Measurements from ENCODE around the gene LDLRAD3.
"Not testable (repeated sequence)": the region's sequence is repeated elsewhere in the genome, so short reads cannot be mapped to it uniquely, and the experiment has no call there.

Gene LDLRAD3

DNA sequence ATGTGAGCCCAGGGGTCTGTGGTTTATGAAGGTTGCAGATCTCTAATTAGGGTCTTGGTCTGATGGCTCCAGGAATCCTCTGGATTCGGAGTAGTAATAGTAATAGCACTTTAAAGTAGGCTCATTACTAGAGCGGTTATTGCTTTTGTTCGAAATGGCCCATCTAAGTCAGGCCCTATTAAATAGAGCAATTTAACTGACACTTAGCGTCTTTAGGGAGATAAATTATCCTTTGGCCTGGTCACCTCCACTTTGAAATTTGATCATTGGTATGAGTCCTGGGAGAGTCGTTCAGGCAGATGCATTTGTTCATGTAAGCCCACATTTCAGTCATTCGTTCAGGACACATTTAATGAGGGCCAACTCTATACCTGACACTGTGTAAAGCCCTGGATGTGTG is 54.8 kb downstream of the LDLRAD3 start:
- DNase-seq, result no peak

DNA sequence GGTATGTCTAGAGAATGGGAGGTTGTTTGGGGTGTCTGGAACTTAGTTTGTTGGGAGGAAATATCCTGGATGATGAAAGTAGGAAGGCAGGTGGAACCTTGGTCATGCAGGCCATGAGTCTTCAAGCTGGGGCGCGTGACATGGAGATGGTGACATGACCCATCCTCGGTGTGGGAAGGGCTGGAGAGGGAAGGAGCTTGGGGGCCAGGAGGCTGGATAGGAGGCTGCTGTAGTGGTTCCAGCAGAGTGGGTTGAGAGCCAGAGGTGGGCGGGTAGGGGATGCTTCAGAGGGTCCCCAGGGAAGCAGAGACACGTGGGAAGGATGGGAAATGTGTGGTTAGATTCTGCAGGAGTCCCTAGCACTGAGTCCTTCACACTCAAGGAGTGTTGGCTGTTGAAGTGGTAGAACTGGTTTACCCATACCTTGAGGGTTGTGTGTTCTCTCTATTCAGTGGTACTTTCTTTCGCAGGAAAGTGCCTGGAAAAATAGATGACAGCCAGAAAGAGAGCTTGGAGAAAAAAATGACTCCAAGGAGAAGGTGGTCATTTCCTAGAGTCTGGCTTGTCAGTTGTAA is 56.8 kb downstream of the LDLRAD3 start:
- no peak for DNase-seq

DNA sequence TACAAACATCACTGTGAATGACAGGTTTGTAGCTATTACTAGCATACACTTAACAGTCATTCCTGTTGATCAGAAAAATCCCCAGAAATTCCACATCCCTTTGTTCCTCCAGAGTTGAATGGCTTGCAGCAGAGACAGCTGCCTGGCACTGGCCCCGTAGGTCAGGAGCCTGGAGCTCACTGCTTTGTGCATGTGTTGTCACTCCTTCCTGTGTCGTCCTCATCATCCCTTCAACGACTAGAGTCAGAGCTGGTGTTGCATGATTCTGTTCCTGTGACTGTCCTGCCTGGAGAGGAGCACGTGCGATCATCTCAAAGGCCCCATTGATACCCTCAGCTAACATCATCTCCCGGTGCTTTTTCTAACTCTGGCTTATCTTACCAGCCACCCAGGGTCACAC is 58.3 kb downstream of the LDLRAD3 start:
- DNase-seq, result no peak

DNA sequence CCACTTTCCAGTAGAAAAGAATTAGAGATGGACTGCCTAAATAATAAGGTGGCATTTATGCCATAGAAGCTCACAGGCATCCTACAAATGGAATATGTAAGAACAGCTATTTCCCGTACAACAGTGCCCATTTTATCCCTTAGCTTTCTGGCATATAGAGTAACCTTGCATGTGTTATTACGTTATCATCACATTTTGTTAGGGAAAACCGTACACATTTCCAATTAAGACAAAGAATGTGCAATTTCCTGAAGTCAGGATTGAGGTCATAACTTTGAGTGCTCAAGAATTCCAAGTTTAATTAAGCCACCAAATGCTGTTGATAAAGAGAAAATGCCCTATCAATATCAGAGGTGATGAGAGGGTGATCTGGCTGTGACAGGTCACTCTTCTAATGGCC is 58.9 kb downstream of the LDLRAD3 start:
- DNase-seq, result no peak

DNA sequence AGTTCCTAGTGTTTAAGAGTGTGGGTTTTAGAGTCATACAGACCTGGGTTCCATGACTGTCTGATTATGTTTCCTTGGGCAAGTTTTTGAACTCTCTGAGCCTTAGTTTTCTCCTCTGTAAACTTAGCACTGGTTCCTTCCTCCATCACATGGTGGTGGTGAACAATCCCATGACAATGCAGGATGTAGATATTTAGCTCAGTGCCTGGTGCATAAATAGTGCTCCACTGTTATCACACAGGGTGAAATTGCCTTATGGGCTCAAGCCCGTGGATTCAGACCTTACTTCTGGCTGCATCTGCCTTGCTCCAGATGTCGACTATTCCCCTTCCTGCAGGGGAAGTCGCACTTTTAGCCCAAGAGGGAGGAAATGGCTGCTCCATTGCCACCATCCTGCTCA is 62.7 kb downstream of the LDLRAD3 start:
- no peak for DNase-seq

DNA sequence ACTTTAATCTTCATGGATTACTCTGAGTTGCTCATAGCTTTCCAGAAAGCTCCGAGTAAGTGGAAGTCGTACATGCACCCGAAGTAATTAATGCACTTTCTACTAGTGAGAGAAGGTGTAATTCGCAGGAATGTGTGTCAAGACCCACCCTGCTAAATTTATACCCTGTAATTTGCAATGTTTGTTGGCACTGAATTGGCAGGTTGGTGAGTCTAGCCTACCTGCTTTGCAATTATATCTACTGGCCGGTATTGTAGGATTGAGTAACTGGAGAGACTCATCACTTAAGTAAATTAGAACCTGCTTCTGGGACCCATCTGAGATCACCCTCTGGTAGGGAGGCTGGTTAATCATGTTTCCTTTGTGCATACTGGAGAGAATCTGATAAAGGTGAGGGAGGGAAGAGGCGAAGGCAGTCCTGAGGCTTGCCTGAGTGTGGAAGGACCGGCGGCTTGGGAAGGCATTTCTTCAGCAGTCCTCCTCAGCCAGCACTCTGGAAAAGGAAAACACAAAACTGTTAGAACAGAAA is 63.3 kb downstream of the LDLRAD3 start:
- no peak for DNase-seq

DNA sequence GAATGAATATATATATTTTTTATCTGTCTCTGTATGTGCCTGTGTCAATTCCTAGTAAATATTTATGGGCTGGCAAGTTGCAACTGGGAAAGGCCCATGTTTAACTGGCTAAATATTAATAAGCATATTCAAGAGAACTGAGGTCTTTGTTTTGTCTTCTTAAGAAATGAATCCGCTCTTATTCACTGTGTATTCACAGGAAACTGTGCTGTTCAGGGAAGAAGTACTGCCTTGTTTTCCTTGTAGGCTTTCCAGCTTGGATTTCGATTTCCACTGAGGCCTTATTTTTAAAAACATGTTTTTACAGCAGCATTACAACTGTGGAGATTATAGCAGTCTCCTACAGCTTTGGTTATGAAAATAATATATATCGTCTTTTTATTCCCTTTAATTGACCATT is 64.7 kb downstream of the LDLRAD3 start:
- DNase-seq, result no peak

DNA sequence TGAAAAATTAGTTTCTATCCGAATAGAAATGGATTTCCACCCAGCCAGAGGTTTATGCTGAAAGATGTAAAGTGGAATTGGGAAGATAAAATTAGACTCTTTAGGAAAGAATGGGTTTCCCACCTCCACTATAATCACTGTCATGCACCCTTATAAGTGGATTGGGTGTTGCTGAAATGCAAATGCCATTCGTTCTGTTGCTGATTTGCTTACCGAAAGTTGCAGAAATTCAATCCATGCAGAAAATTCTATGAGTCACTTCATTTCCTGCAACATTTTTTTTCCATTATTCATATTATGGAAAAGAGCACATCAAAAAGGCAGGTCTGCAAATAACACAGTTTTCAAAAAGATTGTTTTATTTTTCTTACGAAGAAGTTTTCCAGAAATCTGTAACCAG is 65.6 kb downstream of the LDLRAD3 start:
- no peak for DNase-seq

DNA sequence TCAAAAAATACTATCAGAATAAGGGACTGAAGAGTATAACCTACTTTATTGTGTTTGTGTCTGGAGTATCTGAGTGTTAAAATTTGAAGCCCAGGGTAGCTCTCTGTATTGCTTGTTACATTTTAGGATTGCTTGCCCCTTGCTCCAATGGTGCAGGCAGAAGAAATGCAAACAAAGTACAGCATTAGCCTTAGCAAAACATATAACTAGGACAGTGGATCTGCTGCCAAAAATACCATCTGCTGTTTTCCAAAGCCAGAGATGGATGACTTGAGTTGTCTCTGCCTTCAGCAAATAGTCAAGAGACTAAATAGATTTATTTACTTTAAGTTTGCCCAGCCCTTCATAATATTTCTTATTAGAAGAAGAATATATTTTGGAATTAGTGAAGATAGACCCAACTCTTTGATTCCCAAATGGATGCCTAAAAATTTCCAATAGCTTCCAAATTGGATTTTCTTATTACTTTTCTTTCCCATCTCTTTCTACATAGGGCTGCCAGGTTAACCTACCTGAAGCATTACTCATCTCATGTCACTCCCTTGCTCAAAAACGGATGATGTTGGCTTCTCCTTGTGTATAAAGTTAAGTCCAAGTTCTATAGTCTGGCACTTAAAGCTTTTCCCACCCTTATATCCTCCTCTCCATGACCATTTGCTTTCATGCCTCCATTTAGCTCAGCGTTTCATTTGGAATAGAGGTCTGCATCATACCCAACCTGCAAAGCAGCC is 66.3 kb downstream of the LDLRAD3 start:
- no peak for DNase-seq

DNA sequence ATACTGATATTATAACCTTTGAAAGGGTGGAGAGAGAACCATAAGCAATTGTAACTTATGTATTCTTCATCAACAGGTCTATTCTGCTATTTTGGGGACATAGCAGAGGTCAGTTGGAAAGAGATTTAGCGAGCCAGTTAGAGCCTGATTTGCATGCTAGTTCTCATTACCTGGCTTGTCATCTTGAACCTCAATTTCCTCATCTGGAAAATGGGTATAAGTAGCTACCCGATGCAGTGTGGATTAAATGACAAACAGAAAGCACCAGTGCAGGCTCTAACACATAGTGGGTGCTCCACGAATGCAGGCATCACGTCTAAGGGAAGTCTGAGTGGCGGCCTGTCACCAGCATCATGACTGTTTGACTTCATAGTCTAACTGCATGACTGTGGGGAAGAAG is 67.7 kb downstream of the LDLRAD3 start:
- no peak for DNase-seq

DNA sequence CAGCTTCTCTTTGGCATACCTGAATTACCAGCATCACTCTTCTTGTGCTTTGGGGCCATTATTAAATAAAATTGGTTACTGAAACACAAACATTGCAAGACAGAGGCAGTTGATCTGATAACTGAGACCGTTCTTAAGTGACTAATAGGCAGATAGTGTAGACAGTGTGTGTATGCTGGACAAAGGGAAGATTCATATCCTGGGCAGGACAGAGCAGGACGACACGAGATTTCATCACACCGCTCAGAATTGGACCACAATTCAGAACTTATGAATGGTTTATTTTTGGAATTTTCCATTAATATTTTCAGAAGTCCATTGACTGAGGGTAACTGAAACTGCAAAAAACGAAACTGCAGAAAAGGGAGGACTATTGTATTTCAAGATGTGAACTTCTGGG is 68.6 kb downstream of the LDLRAD3 start:
- no peak for DNase-seq

DNA sequence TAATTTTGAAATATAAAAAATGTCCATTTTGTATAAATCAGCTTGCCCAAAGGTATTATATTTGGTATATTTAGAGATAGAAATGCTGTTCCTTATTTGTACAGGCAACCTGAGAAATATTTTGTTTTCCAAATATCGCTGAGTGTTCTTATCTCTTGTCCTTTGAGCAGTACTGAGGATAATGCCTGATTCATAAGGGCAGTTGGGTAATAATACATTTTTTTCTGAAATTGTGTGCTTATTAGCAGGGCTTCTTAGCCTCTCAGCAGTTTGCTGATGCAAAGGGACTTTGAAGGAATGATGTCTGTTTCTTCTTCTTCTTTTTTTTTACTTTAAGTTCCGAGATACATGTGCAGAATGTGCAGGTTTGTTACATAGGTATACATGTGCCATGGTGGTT is 69.1 kb downstream of the LDLRAD3 start:
- DNase-seq, result no peak

DNA sequence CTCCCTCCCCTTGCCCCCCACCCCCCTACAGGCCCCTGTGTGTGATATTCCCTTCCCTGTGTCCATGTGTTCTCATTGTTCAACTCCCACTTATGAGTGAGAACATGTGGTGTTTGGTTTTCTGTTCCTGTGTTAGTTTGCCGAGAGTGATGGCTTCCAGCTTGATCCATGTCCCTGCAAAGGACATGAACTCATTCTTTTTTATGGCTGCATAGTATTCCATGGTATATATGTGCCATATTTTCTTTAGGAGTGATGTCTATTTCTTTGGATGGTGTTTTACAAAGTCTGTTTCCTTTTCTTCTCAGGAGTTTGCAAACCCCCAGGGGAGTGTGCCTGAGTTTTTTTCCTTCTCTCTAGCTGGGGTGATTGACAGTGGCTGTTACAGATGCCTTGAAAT is 69.6 kb downstream of the LDLRAD3 start:
- DNase-seq, result not testable (repeated sequence)

DNA sequence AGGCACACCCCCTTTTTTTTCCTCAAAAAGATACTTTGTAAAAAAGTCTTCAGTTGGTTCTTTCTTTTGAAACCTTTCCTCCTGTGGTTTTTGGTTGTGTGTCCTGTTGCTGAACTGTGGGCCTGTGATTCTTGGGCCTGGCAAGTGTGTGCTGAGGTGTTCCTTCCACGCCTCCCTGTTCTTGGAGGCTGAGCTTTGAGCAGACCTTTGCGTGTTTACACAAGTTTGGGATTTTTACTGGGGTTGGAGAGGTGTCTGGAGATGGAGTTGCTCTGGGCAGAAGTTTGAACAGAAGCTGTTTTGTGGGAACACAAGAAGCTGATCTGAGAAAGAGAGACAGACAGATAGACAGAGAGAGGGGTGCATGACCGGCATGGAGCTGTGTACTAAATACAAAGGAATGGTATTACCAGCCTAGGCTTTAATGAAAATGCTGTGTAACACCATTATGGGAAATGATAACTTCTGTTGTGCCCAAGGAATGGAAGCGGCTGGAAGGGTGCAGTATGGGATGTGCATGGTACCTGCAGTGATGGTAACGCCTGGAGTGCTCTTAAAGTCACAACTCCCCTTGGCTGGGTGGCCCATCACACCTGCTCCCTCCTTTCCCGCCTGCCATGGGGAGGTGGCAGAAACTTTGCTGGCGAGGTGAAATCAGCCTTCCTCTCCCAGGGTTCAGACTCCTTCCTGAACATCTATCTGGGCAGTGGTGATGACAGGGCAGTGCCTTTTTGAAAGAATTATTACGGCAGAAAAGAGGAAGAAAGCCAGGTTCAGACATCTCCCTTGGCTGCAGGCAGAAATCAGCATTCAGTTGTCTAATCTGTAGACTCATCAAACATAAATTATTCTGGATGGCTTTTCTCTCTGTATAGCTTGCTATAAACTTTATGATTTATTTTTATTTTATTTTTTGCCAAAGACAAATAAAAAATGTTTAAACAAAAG is 70.4 kb downstream of the LDLRAD3 start:
- DNase-seq, result no peak

DNA sequence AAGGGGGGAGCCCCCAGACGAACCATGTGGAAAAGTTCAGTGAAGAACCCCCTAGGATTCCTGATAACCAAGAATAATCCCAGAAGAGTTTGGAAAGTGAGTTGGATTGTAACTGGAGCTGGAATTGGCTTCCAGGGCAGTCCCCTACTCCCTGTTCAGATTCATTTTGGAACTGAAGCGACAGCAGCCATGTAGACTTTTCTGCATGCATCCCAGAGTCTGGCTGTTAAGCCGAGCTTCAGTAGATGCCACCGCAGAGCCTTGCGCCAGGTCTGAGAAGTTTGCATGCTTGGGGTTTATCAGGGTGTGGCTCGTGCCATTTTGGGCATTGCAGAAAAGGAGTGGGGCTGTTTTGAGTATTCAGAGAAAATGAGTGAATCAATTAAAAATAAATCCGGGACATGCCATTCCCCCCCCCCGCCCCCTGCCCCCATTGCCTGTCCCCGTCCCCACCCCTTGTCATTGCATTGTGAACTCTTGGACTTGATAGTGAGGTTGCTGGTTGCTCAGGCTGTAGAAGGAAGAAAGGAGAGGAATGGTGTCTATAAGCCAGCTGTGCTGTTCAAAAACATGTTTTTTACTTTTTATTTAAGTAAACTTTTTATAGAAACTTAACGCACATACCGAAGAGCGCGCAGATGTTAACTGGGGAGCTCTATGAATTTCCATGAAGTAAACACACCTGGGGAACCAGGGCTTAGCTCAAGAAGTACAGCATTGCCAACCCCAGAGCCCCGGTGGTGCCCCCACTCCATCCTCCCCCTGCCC is 71.2 kb downstream of the LDLRAD3 start:
- no peak for DNase-seq

DNA sequence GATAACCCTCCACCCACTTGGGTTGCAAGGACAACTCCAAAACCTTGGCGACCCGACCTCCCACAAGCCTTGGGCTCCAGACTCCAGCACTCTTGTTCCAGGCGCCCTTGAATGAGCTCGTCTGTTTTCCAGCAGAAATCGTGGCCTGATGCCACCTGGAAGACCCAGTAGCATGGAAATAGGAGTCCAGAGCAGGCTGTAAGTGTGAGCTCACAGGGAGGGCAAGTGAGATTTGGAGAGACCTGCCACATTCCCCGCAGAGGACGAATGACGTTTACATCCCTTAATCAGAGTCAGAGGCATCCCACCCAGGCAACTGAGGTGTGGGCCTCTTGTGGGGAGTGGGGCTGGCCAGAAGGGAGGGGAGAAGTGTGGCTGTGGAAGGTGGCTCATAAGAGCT is 71.9 kb downstream of the LDLRAD3 start:
- DNase-seq, result no peak

DNA sequence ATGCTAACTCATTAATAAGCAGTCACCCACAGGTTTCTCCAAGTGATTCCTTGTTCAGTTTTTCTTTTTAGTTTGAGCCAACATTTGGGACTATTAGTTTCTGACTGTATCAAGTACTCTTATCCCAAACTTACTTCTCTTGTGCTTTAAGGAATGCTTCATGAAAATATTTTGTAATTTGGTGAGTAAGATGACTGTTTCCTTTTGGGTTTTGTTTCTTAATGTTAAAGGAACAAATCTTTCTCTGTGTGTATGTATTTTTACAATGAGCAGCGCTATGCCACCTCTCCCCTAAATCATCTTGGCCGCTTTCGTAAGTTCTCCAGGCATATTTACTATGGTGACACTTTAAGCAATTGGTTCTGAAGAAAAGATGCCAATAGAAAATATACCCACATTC is 72.4 kb downstream of the LDLRAD3 start:
- DNase-seq, result no peak

DNA sequence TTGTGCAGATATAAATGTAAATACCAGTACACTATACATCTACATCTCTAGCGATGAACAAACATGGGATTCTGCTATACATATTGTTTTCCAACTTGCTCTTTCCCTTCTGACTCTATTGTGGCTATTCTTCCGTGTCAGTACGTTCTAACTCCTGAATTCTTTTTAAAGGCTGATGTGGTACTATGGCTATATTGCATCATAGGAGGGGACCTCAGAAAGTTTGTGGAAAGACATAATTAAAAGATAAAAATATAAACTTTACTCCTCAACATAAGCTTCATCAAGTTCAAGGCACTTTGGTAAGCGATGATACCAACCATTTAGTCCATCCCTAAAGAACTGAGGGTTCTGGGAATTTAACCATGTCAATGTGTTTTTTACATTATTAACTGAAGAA is 72.8 kb downstream of the LDLRAD3 start:
- DNase-seq, result no peak

DNA sequence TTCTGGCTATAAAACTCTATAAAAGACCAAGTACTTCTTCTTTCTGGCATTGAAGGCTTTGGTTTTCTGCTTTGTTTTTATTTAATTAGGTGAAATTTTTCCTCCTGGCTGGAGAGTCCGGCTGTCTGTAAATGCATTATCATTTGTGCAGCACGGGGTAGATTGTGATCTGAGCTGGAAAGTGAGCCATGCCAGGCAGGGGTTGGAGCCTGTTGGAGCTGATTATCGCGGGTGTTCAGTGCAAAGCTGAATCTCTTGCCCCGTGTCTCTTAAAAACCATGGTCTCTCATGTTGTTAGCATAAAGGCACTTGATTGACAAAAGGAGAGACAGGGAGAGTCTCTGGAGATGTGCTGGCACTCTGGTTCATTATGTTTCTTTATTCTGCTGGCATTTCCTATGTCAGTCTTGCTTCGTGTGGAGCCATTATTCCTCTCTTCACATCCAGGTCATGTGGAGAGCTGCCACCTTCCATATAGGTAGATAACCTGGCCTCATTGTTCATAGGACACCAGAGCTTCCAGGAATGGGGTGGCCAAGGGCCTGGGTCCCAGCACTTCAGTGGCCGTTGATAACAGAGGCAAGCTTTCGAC is 75.2 kb downstream of the LDLRAD3 start:
- no peak for DNase-seq

DNA sequence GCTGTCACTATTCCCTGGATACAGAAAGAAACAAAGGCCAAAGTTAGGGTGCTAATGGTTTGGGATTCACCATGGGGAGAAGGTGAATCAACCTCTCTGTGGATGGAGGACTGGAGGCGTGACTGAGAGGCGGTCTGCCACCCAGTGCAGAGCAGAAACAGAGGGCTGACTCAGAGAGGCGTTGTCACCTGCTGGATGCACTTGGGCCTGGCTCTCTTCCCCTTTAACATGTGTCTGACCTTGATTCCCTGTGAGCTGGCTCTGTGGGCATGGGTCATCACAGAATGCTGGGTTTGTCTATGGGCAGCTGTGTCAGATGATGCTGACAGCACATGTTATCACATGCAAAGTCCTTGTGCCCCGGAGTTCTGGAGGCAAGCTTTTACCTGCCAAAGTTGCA is 75.9 kb downstream of the LDLRAD3 start:
- no peak for DNase-seq

DNA sequence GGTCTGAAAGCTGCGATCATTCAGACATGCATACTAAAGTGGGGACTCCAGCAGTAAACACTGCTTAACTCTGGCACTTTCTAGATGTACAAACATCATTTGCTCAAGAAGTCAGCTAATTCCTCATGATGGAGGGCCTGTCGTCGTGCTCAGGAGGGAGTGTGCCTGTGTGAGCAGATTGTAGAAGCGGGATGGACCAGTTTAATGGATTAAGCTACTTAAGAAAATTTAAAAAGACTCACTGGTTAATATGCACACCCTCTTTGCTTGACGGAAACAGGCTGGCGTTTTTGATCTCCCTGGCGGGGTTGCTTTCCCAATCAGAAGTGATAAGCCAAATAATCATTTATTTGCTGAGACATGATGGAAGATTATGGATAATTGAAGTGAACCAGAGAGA is 79.0 kb downstream of the LDLRAD3 start:
- no peak for DNase-seq

DNA sequence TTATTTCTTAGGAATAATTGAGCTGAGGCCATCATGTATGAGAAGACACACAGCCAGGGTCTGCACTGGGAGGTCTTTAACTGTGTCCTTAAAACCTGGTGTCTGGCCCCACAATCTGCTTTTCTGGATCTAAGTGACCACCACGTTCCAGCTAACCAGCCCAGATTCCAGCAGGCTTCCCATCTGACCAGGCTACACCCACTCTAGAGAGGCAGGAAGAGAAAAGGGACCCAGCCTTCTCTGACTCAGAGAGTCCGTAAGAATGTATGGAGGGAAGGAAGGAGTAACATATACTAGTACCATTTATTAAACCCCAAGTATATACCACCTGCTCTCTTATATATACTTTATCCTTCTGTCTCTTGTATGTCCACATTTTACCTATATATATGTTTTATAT is 80.1 kb downstream of the LDLRAD3 start:
- DNase-seq, result no peak

DNA sequence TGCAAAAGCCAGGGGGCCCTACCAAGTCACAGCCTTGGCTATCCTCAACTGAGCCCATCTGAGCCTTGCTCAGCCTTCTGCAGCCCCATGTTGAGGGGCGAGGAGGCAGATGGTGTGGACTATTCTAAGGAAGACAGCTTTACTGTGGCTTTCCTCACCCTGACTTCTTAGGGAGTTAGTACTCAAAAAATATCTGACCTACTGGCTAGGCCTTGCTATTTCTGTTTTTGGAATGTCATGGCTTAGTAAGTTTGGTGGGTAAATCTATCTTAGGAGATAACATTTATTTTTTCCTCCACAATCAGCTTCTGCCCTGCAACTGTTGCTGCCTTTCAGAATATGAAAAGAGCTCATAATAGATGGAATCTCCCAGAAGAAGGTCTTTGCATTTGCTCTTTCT is 80.9 kb downstream of the LDLRAD3 start:
- DNase-seq, result no peak

All from bone marrow (tissue), 2 donors.